Measurements from ENCODE around the gene PLEKHA4. TPM values are rescaled to one million over a fixed set of nuclear protein-coding genes. Genes with fewer than 3 reads are reported as not detected.

PLEKHA4 gene
- total RNA-seq, 1 donor from 2014 or later = 21.2 TPM

- intact Hi-C loops (cut with DNase I) = no loop called here
- peak; percentile 58 to 79 for ATAC-seq
- Histone ChIP-seq H3K36me3 (no peaks in the 10 kb centered on the region), H3K27ac (peak overlapping the region; percentile 64), H3K4me3 (peak overlapping the region; percentile 41), H3K4me1 (no peaks in the 10 kb centered on the region), H3K9me3 (no peaks in the 10 kb centered on the region), H3K27me3 (ENCODE audit: low read depth) (no peaks in the 10 kb centered on the region)
- TF ChIP-seq CTCF (IDR thresholded peaks at IDR 0.05) = no peak
- DNase-seq = peak; percentile 70
These were observed 8.5 kb downstream of the PLEKHA4 start for GRCh38 chr19:48859711-48860572.

GRCh38 chr19:48858984-48859710 lies 9.3 kb downstream of the PLEKHA4 start:
- H3K27me3 ChIP-seq (ENCODE audit: low read depth) = no peaks in the 10 kb centered on the region
- ATAC-seq (peak; percentile 77 to 86), DNase-seq (peak; percentile 79)
- intact Hi-C loops (cut with DNase I) = no loop called here
- no peaks in the 10 kb centered on the region for H3K36me3 ChIP-seq
- no peak for TF ChIP-seq CTCF (IDR thresholded peaks at IDR 0.05)
- no peaks in the 10 kb centered on the region for H3K9me3 ChIP-seq
- H3K27ac ChIP-seq = peak overlapping the region; percentile 62
- peak overlapping the region; percentile 41 for H3K4me3 ChIP-seq
- H3K4me1 ChIP-seq = no peaks in the 10 kb centered on the region

- TF ChIP-seq CTCF (IDR thresholded peaks at IDR 0.05) = no peak
- no peak for ATAC-seq
- Histone ChIP-seq H3K27me3 (ENCODE audit: low read depth) (no peaks in the 10 kb centered on the region), H3K36me3 (no peaks in the 10 kb centered on the region), H3K4me3 (no peak overlapping the region), H3K4me1 (no peaks in the 10 kb centered on the region), H3K27ac (no peak overlapping the region), H3K9me3 (no peaks in the 10 kb centered on the region)
- intact Hi-C loops (cut with DNase I) = no loop called here
- no peak for DNase-seq
These were observed 11.5 kb downstream of the PLEKHA4 start for GRCh38 chr19:48856921-48857320.

- DNase-seq (no peak), ATAC-seq (no peak)
- no peaks in the 10 kb centered on the region for H3K4me1 ChIP-seq
- no peak overlapping the region for H3K27ac ChIP-seq
- TF ChIP-seq CTCF (IDR thresholded peaks at IDR 0.05) = no peak
- no peaks in the 10 kb centered on the region for H3K27me3 ChIP-seq (ENCODE audit: low read depth)
- peaks cover 8% of the 10 kb centered on the region for H3K36me3 ChIP-seq
- H3K9me3 ChIP-seq = no peaks in the 10 kb centered on the region
- intact Hi-C loops (cut with DNase I) = no loop called here
- no peak overlapping the region for H3K4me3 ChIP-seq
These were observed 14.3 kb downstream of the PLEKHA4 start for GRCh38 chr19:48854103-48854502.

GRCh38 chr19:48853483-48853882 lies 14.9 kb downstream of the PLEKHA4 start:
- peak in 1 of 2 donors; percentile 27 for ATAC-seq

More at GRCh38 chr19:48853483-48853882, 14.9 kb downstream of the PLEKHA4 start:
- Histone ChIP-seq H3K27me3 (ENCODE audit: low read depth) (no peaks in the 10 kb centered on the region), H3K27ac (no peak overlapping the region), H3K4me1 (no peaks in the 10 kb centered on the region), H3K9me3 (no peaks in the 10 kb centered on the region), H3K4me3 (no peak overlapping the region), H3K36me3 (peaks cover 8% of the 10 kb centered on the region)
- no peak for TF ChIP-seq CTCF (IDR thresholded peaks at IDR 0.05)
- intact Hi-C loops (cut with DNase I) = no loop called here
- DNase-seq = no peak
